Measurements from ENCODE around the gene TMEM181.

- no peak for TF ChIP-seq WIZ (CRISPR knock-in tag; IDR thresholded peaks at IDR 0.05)
- TF ChIP-seq RFX5 (IDR thresholded peaks at IDR 0.05; ENCODE audit: low read depth, low read length), result no peak
- TF ChIP-seq ZNF670 (CRISPR knock-in tag; IDR thresholded peaks at IDR 0.05; ENCODE audit: borderline replicate concordance), result no peak
- no peak for TF ChIP-seq CHD2 (IDR thresholded peaks at IDR 0.05; ENCODE audit: low read depth, low read length)
- no peak for TF ChIP-seq XRCC5 (optimal IDR thresholded peaks at IDR 0.05; ENCODE audit: low read length)
- TF ChIP-seq NFYB (CRISPR knock-in tag; IDR thresholded peaks at IDR 0.05), result no peak
- no peak for TF ChIP-seq CTCF (CRISPR knock-in tag; IDR thresholded peaks at IDR 0.05)
- no peak for TF ChIP-seq ZBTB4 (CRISPR knock-in tag; IDR thresholded peaks at IDR 0.05; ENCODE audit: borderline replicate concordance)
- no peak for TF ChIP-seq TBL1XR1 (IDR thresholded peaks at IDR 0.05; ENCODE audit: borderline replicate concordance, low read length, partially characterized antibody)
- no peak for TF ChIP-seq PRDM4 (CRISPR knock-in tag; IDR thresholded peaks at IDR 0.05; ENCODE audit: borderline replicate concordance)
- no peak for TF ChIP-seq ZBTB21 (CRISPR knock-in tag; IDR thresholded peaks at IDR 0.05)
- no peak for TF ChIP-seq POLR2A (IDR thresholded peaks at IDR 0.05; ENCODE audit: insufficient read depth in 1 of 2, low read depth in 2 of 2, low read length in 2 of 2)
- TF ChIP-seq STAG1 (CRISPR knock-in tag; IDR thresholded peaks at IDR 0.05), result no peak
These were observed 475 bp upstream of the TMEM181 start for GRCh38 chr6:158559338-158559894.

Data from HepG2 (cell line).